Endothelial cell of hepatic sinusoid (primary cell): ENCODE data around the gene CPXM2.

Experiments used
- in situ Hi-C: cut with HindIII; loops from 2 replicates; pipeline ENCODE4 v1.10.0; 2017; ENCODE audit warnings: low sequenced_read_pairs

The CPXM2 gene

DNA sequence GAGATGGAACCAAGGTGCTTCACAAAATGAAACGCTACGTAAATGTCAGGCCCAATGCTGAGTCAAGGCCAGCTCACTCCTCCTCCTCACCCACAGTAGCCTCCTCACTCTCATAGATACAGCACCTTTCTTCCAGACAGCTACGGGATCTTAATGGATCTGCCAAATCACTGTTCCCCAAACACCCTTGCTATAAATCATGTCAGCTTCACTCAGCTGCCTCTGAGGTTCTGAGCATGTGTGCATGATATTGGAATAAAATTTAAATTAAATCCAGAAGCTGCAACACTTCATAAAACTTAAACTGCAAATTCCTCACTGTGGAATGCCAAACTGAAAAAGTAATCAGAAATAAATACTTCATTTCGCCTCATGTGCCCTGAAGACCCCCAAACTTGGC lies 14.7 kb upstream of the CPXM2 start:
- in situ Hi-C loops = no loop called here

DNA sequence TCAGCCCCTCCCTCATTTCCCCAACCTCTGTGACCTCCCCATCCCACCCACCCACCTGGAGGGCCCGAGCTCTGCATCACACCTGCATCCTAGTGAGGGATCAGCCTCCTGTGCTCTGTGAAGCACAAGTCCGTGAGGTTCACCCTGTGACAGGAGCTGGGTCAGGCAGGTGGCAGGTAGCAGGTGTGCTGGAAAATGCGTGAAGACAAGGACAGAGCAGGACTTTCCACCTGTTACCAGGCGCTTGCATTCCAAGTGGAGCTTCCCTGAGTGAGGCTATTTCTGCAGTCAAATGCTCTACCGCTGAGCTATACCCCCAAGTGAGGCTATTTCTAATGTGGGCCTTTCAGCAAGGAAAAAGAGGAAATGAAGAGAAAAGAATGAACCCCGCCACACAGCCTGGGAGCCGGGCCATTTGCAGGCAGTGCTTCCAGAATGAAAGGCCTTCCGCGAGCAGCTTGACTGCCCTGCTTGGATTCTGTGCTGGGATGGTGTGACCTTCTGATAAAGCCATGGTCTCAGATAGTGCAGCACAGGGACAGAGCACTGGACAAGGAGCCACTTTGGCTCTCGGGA lies 13.3 kb upstream of the CPXM2 start:
- in situ Hi-C loops = no loop called here

- in situ Hi-C loops = no loop called here
Measured at GRCh38 chr10:123903621-123904020, 12.0 kb upstream of the CPXM2 start.

GRCh38 chr10:123901621-123902020 lies 10.0 kb upstream of the CPXM2 start:
- in situ Hi-C loops = no loop called here

GRCh38 chr10:123897146-123897545 lies 5.5 kb upstream of the CPXM2 start:
- in situ Hi-C loops = no loop called here

DNA sequence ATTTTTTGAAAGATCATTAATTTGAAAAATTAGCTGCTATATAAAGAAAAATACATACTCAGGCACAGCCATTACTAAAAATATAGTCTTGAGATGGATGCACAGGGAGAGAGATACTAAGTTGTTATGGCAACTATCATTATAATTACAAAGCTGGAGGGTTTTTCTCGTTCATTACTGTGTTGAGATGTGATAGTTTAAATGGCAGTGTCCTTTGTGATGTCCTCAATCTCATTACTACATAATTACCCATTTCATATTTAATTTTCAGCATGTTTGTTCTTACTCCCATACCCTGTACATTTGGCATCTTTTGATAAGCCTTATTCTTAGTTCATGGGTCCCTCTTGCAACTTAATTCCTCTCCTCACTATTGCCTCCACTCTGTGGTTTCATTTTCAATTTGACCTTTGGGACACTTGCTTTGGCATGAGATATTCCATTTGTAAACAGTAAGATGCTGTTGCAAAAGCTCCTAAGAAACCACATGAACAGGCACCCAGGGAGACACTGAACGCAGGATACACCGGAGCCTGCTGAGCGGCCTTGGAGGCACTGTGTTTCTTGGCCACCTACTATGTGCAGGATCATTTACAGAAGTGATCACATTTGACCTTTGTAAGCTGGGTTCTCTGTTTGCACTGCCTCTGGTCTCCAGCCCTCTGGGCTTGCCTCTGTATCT lies 4.8 kb upstream of the CPXM2 start:
- in situ Hi-C loops = no loop called here

DNA sequence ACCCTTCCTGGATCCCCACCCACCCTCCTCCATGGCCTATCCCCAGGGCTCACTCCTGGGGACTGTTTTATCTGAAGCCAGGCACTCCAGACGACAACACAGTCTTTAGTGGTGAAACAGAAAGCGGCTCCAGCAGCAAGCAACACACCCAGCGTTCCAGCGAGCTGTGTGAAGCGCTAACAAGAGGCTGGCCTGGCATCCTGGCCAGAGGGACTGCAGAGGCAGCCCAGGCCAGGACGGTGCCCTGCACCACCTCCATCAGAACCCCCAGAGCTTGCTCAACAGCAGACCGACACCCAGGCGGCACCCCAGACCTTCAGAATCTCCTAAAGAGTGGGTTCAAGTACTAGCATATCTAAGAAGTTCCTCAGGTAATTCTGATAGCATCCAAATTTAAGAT lies 2.0 kb upstream of the CPXM2 start:
- in situ Hi-C loops = no loop called here

- in situ Hi-C loops = no loop called here
Measured at GRCh38 chr10:123890756-123891143, 857 bp downstream of the CPXM2 start.

- in situ Hi-C loops = no loop called here
Measured at GRCh38 chr10:123890226-123890625, 1.4 kb downstream of the CPXM2 start.

GRCh38 chr10:123889821-123890220 lies 1.8 kb downstream of the CPXM2 start:
- in situ Hi-C loops = loop anchor here (5.0 kb wide), 1 partner anchor 57 kb away; no protein-coding TSS in a partner anchor

DNA sequence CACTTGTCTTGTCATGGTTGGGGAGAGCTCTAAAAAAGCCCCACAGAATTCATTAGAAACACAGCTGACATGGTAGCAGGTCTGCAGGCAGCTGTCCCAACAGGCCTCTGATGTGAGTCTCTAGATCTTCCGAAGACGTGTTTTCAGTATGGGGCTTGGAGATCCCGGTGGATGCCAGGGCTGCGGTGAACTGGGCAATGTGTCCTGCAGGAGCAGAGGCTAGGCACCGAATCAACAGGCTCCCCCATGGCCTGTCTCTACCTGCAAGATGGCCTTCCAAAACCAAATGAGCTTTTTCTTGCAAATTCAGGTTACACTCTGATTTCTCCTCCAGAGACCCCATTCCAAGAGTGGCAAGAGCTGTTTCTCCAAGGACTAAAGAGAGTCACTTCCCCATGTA lies 2.9 kb downstream of the CPXM2 start:
- in situ Hi-C loops = loop anchor here (5.0 kb wide), 1 partner anchor 59 kb away; no protein-coding TSS in a partner anchor

DNA sequence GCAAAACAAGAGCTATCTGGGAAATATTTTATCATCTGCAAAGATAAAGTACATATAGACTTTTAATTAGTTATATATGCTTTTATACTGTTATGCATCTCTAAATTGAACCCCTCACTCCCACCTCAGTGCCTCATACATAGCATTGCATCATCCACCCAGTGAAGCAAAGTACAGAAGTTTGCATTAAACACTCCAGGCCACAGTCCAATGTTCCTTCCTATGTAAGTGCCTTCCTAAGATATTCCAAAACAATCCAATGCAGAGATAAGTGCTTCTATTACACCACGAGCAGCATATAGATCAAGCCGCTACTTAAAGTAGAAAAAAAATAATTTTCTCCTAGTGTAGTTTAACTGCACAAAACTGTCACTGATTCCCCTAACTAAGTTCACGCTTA lies 3.4 kb downstream of the CPXM2 start:
- in situ Hi-C loops = loop anchor here (5.0 kb wide), 1 partner anchor 59 kb away; no protein-coding TSS in a partner anchor

GRCh38 chr10:123886292-123886691 lies 5.3 kb downstream of the CPXM2 start:
- in situ Hi-C loops = loop anchor here (5.0 kb wide), 1 partner anchor 61 kb away; no protein-coding TSS in a partner anchor

- in situ Hi-C loops = loop anchor here (5.0 kb wide), 1 partner anchor 62 kb away; no protein-coding TSS in a partner anchor
Measured at GRCh38 chr10:123885406-123886170, 6.0 kb downstream of the CPXM2 start.

DNA sequence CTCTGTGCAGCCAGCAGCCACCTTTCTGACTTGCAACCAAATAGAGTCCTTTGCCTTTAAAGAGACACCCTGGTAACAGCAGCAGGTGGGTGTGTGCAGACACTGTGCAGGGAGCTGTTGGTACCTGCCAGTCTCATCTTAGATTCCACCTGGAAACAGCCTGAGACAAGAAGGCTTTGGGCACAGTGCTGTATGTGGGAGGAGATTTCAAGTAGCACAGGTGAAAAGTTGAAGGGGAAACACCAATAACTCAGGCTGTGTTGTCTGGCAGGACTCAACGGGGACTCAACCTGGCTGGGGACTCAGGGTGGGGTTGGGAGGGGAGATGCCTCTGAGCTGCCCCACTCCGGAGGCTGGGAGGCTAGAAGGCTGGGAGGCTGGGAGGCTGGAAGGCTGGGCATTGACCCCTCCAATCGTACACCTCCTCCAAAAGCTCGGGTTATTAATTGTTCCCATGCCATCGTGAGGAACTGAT lies 6.7 kb downstream of the CPXM2 start:
- in situ Hi-C loops = loop anchor here (5.0 kb wide), 1 partner anchor 62 kb away; no protein-coding TSS in a partner anchor

DNA sequence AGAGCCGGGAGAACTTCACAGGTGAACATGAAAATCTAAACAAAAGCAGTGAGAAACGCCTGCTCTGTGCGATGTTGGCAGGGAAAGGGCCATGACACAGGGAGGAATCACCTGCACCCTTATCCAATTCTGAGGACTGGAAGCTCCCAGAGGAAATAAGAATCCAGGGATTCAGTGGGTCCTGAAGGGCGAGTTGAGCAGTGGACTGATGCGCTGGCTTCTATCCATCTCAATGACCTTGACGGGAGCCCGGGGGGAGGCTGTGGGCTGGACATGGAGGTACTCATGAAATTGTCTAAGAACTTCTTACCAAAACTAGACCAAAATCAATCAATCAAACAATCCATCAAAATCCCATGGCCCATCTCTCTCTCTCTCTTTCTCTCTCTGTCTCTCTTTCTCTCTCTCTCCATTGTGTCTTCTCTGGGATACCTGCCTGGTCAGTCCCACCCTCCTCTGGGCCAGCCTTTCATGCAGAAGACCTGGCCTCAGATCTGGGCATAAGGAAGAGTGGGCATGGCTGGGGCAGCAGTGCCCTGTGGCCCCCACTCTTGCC lies 7.2 kb downstream of the CPXM2 start:
- in situ Hi-C loops = no loop called here

DNA sequence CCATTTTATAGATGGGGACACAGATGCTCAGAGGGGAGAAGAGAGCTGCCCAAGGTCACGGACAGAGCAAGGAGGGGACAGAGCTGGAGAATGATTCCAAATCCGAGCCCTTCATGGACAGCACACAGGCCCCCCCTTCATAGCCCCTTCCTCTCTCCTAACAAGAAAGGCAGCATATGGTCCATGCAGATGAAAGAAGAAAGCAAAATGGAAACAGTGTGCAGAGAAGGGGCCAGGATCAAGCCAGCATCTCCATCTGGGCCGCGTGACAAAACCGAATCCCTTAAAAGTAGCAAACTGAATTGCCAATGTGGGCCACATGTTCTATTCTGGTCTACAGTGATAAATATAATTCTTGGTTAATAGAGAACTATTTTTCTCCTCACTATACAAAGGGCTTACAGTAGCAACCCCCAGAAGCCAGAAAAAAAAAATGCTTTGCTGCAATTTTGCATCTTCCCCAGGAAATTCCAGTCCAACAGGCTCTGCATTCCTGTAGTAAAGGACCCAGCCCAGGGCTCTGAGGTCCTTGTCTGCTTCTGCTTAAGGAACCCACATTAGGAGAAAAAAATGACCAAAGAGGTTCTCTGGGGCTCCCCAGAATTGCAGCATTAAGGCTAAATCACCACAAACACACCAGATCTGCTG lies 7.8 kb downstream of the CPXM2 start:
- in situ Hi-C loops = no loop called here

GRCh38 chr10:123882681-123883445 lies 8.7 kb downstream of the CPXM2 start:
- in situ Hi-C loops = no loop called here

DNA sequence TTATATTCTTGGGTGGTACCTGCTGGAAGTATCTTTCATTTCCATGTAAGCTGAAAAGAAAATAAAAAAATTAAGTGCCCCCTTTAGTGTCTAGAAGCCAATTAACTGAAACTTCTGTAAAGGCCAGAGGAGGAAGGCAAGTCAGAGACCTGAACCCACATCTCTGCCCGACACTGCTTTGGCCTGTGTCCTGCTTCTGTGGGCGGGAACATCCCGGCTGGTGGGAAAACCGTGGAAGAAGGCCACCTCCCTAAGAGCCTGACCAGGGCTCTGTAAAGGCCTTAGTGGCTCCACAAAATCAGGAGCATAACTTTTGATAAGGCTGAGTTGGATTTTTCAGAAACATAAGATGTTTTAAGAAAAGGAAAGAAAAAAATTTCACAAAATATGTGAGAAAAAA lies 9.4 kb downstream of the CPXM2 start:
- in situ Hi-C loops = no loop called here

GRCh38 chr10:123879606-123880257 lies 11.9 kb downstream of the CPXM2 start:
- in situ Hi-C loops = no loop called here
